Measurements from ENCODE around the gene LDLRAD3.

GRCh38 chr11:36248436-36248835 lies 304.6 kb downstream of the LDLRAD3 start:
- TF ChIP-seq ZFP3 (CRISPR knock-in tag; IDR thresholded peaks at IDR 0.05) (no peak), ARNTL (CRISPR knock-in tag; IDR thresholded peaks at IDR 0.05; ENCODE audit: borderline replicate concordance, low read depth) (no peak), ZFP30 (CRISPR knock-in tag; IDR thresholded peaks at IDR 0.05) (no peak)

Data from SK-N-SH treated with all-trans-retinoic acid at 6 μM for 48 hours (cell line).